HepG2 (cell line): ENCODE data around the gene RNPS1. TPM values are rescaled to one million over a fixed set of nuclear protein-coding genes. Genes with fewer than 3 reads are reported as not detected.

Source experiments
- ATAC-seq: fragments of 200-7000 bp; cut with Tn5 transposase; 3 replicates; pipeline ENCODE4 v1.9.1; 2020; ENCODE audit warnings: mild to moderate bottlenecking, moderate library complexity
- BruUV-seq: library from RNA; stranded (reverse); fragments of 400-500 nt; replicated peaks from 2 replicates; lab custom pipeline; 2021; lab: Mats Ljungman, UMichigan
- CTCF ChIA-PET: fragments of 300-600 bp; formaldehyde crosslinking; extraction: SDS; loops from one replicate; lab custom pipeline; 2021; ENCODE audit warnings: low total read pairs, inconsistent platforms, low intra/inter-chr PET ratio; lab: Yijun Ruan, JAX
- POLR2A ChIA-PET: fragments of 350-600 bp; sonication (Branson Sonifier 250); formaldehyde crosslinking; loops from one replicate; lab custom pipeline; 2020; ENCODE audit warnings: antibody characterized with exemption, inconsistent platforms; lab: Yijun Ruan, JAX
- DNase-seq: peaks from one replicate; pipeline ENCODE4 v3.0.0-alpha.2; 2015; ENCODE audit warnings: low spot score
- FAIRE-seq: peaks from 3 replicates; lab custom pipeline; 2011; peaks lifted over from hg19 to GRCh38; lab: Jason Lieb, UNC
- H2AFZ ChIP-seq: one replicate; pipeline ENCODE4 v1.6.1; 2011; ENCODE audit warnings: low read length, inconsistent platforms
- H3K27ac ChIP-seq: fragments of 300-600 bp; 3 replicates; pipeline ENCODE4 v1.8.0; 2011; ENCODE audit warnings: mixed run types, mild to moderate bottlenecking, mixed read lengths, low read length, inconsistent platforms; ENCODE audit not compliant: insufficient read depth; ENCODE audit errors: extremely low read length
- H3K27me3 ChIP-seq, 2 experiments: fragments of 200-600 bp in 1 of 2; 2 replicates in 1 of 2; 3 replicates in 1 of 2; pipeline versions ENCODE4 v1.6.0 to v1.8.0; 2011; ENCODE audit warnings: low read length in 2 of 2, mild to moderate bottlenecking in 2 of 2, moderate library complexity in 2 of 2, inconsistent platforms in 1 of 2; ENCODE audit not compliant: insufficient read depth in 2 of 2, control insufficient read depth in 1 of 2
- H3K36me3 ChIP-seq, 2 experiments: fragments of 200-600 bp in 1 of 2; replicated peaks in 1 of 2; 2 replicates in 1 of 2; 3 replicates in 1 of 2; pipeline versions ENCODE4 v1.5.1 to v1.8.0; 2011; ENCODE audit warnings: low read length in 2 of 2, inconsistent platforms in 1 of 2; ENCODE audit not compliant: insufficient read depth in 2 of 2, control insufficient read depth in 1 of 2
- H3K4me1 ChIP-seq: 2 replicates; pipeline ENCODE4 v1.5.1; 2012; ENCODE audit warnings: low read length, inconsistent platforms; ENCODE audit not compliant: insufficient read depth
- H3K4me2 ChIP-seq: 2 replicates; pipeline ENCODE4 v1.6.0; 2011; ENCODE audit warnings: low read depth, low read length, inconsistent platforms
- H3K4me3 ChIP-seq, 3 experiments: fragments of 200-600 bp in 1 of 3; sonication (generic), shearing (Covaris generic) in 1 of 3; replicated peaks in 1 of 3; 2 replicates each; pipeline ENCODE4 v1.5.1; 2011 to 2016; ENCODE audit warnings: low read length in 3 of 3, inconsistent platforms in 2 of 3, low read depth in 2 of 3, mild to moderate bottlenecking in 2 of 3, control low read depth in 1 of 3, mixed read lengths in 1 of 3; ENCODE audit not compliant: insufficient read depth in 1 of 3
- H3K79me2 ChIP-seq: one replicate; pipeline ENCODE4 v1.6.1; 2011; ENCODE audit warnings: low read length, inconsistent platforms; ENCODE audit not compliant: insufficient read depth
- H3K9ac ChIP-seq: 2 replicates; pipeline ENCODE4 v1.6.0; 2011; ENCODE audit warnings: mild to moderate bottlenecking, low read depth, low read length, inconsistent platforms; ENCODE audit not compliant: insufficient read depth
- H3K9me3 ChIP-seq: 2 replicates; pipeline ENCODE4 v1.5.1; 2012; ENCODE audit warnings: mild to moderate bottlenecking, low read length
- H4K20me1 ChIP-seq: 2 replicates; pipeline ENCODE4 v1.6.0; 2011; ENCODE audit warnings: inconsistent platforms, mild to moderate bottlenecking, low read length, moderate library complexity; ENCODE audit not compliant: insufficient read depth
- AGO2 ChIP-seq: fragments of 200-400 bp; formaldehyde crosslinking; optimal IDR thresholded peaks from 2 replicates; pipeline ENCODE3; 2017; ENCODE audit warnings: mild to moderate bottlenecking, low read depth, low read length, moderate library complexity
- ETV5 ChIP-seq: IDR thresholded peaks from 2 replicates; pipeline ENCODE4 v1.6.1; 2018; ENCODE audit warnings: missing biosample characterization, missing genetic modification reagents, inconsistent platforms, borderline replicate concordance
- HNRNPL ChIP-seq: fragments of 200-400 bp; formaldehyde crosslinking; IDR thresholded peaks from 2 replicates; pipeline ENCODE4 v1.6.1; 2017; ENCODE audit warnings: mild to moderate bottlenecking, low read depth, low read length
- TMF1 ChIP-seq: sonication (generic); formaldehyde crosslinking; IDR thresholded peaks from 2 replicates; pipeline ENCODE4 v1.8.1; 2022; ENCODE audit warnings: low read depth, missing genetic modification reagents
- ZBTB8A ChIP-seq: sonication (generic); formaldehyde crosslinking; IDR thresholded peaks from 2 replicates; pipeline ENCODE4 v1.4.0; 2020; ENCODE audit warnings: mild to moderate bottlenecking, low read depth, missing genetic modification reagents, borderline replicate concordance
- WGBS: methylation state at CpG from one replicate; pipeline ENCODE4 v1.1.6; 2017; ENCODE audit warnings: low lambda C conversion rate; 5-methylcytosine and 5-hydroxymethylcytosine counted together
- in situ Hi-C: cut with HindIII; loops from 2 replicates; pipeline ENCODE4 v1.10.0; 2017; ENCODE audit warnings: low pct_unique_long_range_greater_than_20kb; ENCODE audit not compliant: extremely low pct_ligation_motif_present
- intact Hi-C: fragments of 100-400 bp; cut with micrococcal nuclease; formaldehyde crosslinking; loops from one replicate; pipeline ENCODE4 v1.10.0; 2022; ENCODE audit not compliant: unreplicated experiment
- polyA plus RNA-seq, 8 experiments: library from polyadenylated mRNA; depleted of rRNA in 3 of 8; stranded (reverse) in 7 of 8; unstranded in 1 of 8; fragments of >200 nt; fragmentation: Illumina TruSeq in 4 of 8; extraction: Trizol in 4 of 8; gene quantifications; 2 replicates each; pipeline versions ENCODE4 v1.2.1 to v1.2.3, GENCODE V29; 2011 to 2016; ENCODE audit warnings: low read depth in 4 of 8, missing spikeins in 1 of 8, mixed read lengths in 1 of 8; ENCODE audit not compliant: insufficient read depth in 1 of 8
- total RNA-seq, 5 experiments: library from RNA; depleted of rRNA; stranded (reverse); fragments of >200 nt; fragmentation: Illumina TruSeq; extraction: Trizol; gene quantifications; 2 replicates each; pipeline ENCODE4 v1.2.3, GENCODE V29; 2016; ENCODE audit warnings: low read depth in 1 of 5

The RNPS1 gene
- total and polyA plus RNA-seq, 2 of the 13 experiments (the other 11 are each of a cell fraction or from before 2014, with no cell fraction given) = 126 to 133 TPM

DNA sequence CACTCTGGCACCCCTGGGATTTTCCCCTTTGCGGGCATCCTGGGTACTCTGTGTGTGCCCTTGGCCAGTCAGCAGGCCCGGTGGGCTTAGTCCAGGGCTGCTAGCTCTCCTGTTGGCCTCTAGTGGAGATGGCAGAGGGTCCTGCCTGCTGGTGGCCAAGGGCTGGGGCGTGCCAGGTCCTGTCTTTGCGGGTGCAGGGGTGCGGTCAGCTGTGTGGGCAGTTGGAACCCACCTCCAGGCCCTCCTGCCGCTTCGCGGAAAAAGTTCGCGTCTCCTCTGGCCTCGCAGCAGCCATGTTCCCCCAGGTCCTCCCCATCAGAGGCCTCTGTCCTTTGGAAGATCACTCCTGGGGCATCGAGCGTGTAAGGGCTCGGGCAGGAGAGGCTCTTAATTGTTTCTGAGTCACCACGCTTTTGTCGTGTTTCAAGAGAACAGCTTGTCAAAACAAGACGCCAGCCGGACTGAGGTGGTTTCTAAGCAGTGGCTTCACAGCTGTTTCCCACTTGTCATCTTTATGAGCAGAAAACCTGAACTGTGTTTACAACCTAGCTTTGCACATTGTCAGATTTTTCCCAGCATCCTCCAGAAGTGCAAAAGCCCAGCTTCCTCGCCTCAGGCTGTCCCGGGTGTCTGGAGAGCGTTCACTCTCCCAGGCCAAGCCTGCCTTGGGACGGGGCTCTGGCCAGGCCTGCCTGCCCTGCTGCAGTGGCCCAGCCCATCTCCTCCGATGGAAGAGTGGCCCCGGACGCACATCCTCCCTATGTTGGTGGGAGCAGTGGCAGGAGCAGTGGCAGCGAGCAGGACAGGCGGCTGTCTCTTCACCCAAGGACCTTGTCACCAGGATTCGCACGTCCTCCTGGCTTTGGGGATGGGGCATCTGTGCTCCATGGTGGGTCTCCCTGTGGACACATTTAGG, 36.7 kb downstream of the RNPS1 start:
- CTCF ChIA-PET = no interaction called here
- peaks cover 23 to 43% of the 10 kb centered on the region in 2 experiments; a peak in 4 of 5 replicates for H3K36me3 ChIP-seq
- DNase-seq (no peak), ATAC-seq (no peak), FAIRE-seq (no peak)
- no peak for TF ChIP-seq ZBTB8A (CRISPR knock-in tag)
- no peak for TF ChIP-seq ETV5
- 0 out of 2 replicates have a peak, but pooled peaks have one; percentile 27 for TF ChIP-seq HNRNPL
- intact Hi-C loops = no loop called here
- peaks cover 7% of the 10 kb centered on the region for H4K20me1 ChIP-seq
- H3K4me1 ChIP-seq = peaks cover 11% of the 10 kb centered on the region
- H3K79me2 ChIP-seq = no peaks in the 10 kb centered on the region
- H2AFZ ChIP-seq = no peak overlapping the region
- no peak overlapping the region for H3K4me2 ChIP-seq
- no peak overlapping the region for H3K9ac ChIP-seq
- no peak overlapping the region for H3K4me3 ChIP-seq
- WGBS = 96% methylated on average over 18 of the region's 29 CpGs
- no TSS peak for BruUV-seq
- in situ Hi-C loops = no loop called here
- POLR2A ChIA-PET = interaction anchor here (1.3 kb wide), 1 partner anchor 20 kb away, joined by 5 read pairs; the partner anchor contains the start of gene ECI1
- no peaks in the 10 kb centered on the region for H3K9me3 ChIP-seq
- H3K27ac ChIP-seq = no peak overlapping the region
- no peaks in the 10 kb centered on the region for H3K27me3 ChIP-seq

DNA sequence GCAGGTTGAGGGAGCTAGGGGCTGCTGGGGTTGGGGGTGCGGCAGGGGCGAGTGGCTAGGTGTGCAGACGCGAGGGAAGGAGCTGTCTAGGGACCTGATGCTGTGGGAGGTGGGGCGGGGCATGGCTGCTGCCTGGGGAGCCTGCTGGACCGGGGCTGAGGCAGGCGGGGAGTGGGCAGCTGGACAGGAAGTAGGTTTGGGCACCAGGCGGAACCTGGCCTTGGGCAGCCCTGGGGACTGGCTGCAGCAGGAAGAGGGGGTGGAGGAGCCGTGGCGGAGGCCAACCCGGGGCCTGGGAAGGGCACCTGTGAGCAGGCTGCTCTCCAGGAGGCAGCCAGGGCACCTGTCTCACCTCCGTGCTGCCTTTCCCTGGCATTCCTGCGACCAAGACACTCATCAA, 37.5 kb downstream of the RNPS1 start:
- Histone ChIP-seq H3K9me3 (no peaks in the 10 kb centered on the region), H3K79me2 (peaks cover 3% of the 10 kb centered on the region), H3K9ac (no peak overlapping the region), H3K27me3 (no peaks in the 10 kb centered on the region), H2AFZ (no peak overlapping the region), H3K4me1 (peaks cover 17% of the 10 kb centered on the region), H3K4me2 (no peak overlapping the region), H3K4me3 (no peak overlapping the region), H3K27ac (no peak overlapping the region), H3K36me3 (peaks cover 23 to 43% of the 10 kb centered on the region in 2 experiments; a peak in 4 of 5 replicates), H4K20me1 (peaks cover 11% of the 10 kb centered on the region)
- FAIRE-seq = no peak
- BruUV-seq = no TSS peak
- peak; percentile 28 for TF ChIP-seq AGO2
- no peak for TF ChIP-seq TMF1 (CRISPR knock-in tag)
- WGBS = 100% methylated on average over 5 of the region's 13 CpGs
- ChIA-PET POLR2A (interaction anchor here (1.3 kb wide), 1 partner anchor 21 kb away, joined by 5 read pairs; the partner anchor contains the start of gene ECI1), CTCF (no interaction called here)
- no peak for ATAC-seq
- intact Hi-C loops = no loop called here
- in situ Hi-C loops = no loop called here
- no peak for DNase-seq
